GM23338 (cell line): ENCODE measurements around the gene IFT88. TPM values are rescaled to one million over a fixed set of nuclear protein-coding genes. Genes with fewer than 3 reads are reported as not detected.
A peak's percentile ranks its signal among the peaks of the same experiment; 100 is the strongest.

Experiments used
- ATAC-seq: fragments of 200-7000 bp; cut with Tn5 transposase; 3 replicates; pipeline ENCODE4 v1.9.1; 2020
- DNase-seq: peaks from one replicate; pipeline ENCODE4 v3.0.0-alpha.2; 2015; ENCODE audit warnings: low spot score
- H2AFZ ChIP-seq: fragments of 200-600 bp; sonication (generic); 2 replicates; pipeline ENCODE4 v1.8.0; 2016; ENCODE audit warnings: antibody characterized with exemption, mild to moderate bottlenecking, moderate library complexity
- H3F3A ChIP-seq: fragments of 200-600 bp; sonication (generic); replicated peaks from 2 replicates; pipeline ENCODE4 v1.8.0; 2017; ENCODE audit warnings: antibody characterized with exemption, mixed run types, low read depth
- H3K27ac ChIP-seq: fragments of 200-600 bp; sonication (generic); 2 replicates; pipeline ENCODE4 v1.6.1; 2016; ENCODE audit warnings: low read depth
- H3K27me3 ChIP-seq: fragments of 200-600 bp; sonication (generic); 2 replicates; pipeline ENCODE4 v1.8.0; 2016; ENCODE audit warnings: mild to moderate bottlenecking, mixed run types, moderate library complexity; ENCODE audit not compliant: insufficient read depth
- H3K36me3 ChIP-seq: fragments of 200-600 bp; sonication (generic); 2 replicates; pipeline ENCODE4 v1.8.0; 2016; ENCODE audit warnings: mild to moderate bottlenecking; ENCODE audit not compliant: insufficient read depth
- H3K4me1 ChIP-seq: fragments of 200-600 bp; sonication (generic); 2 replicates; pipeline ENCODE4 v1.8.0; 2016; ENCODE audit warnings: mild to moderate bottlenecking, moderate library complexity; ENCODE audit not compliant: insufficient read depth
- H3K4me2 ChIP-seq: fragments of 200-600 bp; sonication (generic); 2 replicates; pipeline ENCODE4 v1.7.1; 2017; ENCODE audit warnings: mixed run types
- H3K4me3 ChIP-seq: fragments of 200-600 bp; sonication (generic); 2 replicates; pipeline ENCODE4 v1.6.1; 2016; ENCODE audit warnings: mixed run types
- H3K79me2 ChIP-seq: fragments of 200-600 bp; sonication (generic); replicated peaks from 2 replicates; pipeline ENCODE4 v1.8.0; 2017; ENCODE audit warnings: mild to moderate bottlenecking; ENCODE audit not compliant: insufficient read depth
- H3K9me2 ChIP-seq: fragments of 200-600 bp; sonication (generic); 2 replicates; pipeline ENCODE4 v1.8.0; 2017; ENCODE audit not compliant: insufficient read depth
- H4K20me1 ChIP-seq: fragments of 200-600 bp; sonication (generic); replicated peaks from 2 replicates; pipeline ENCODE4 v1.8.0; 2017; ENCODE audit warnings: mild to moderate bottlenecking; ENCODE audit not compliant: insufficient read depth
- H3K27ac Mint-ChIP-seq: 2 replicates; pipeline ENCODE4 v1.8.0; 2020; ENCODE audit warnings: inconsistent platforms, mild to moderate bottlenecking, moderate library complexity, mixed read lengths
- H3K27me3 Mint-ChIP-seq: 3 replicates; pipeline ENCODE4 v1.8.0; 2022; ENCODE audit warnings: low read depth, mild to moderate bottlenecking, moderate library complexity, mixed read lengths, inconsistent platforms; ENCODE audit not compliant: insufficient read depth, poor library complexity
- H3K36me3 Mint-ChIP-seq: 3 replicates; pipeline ENCODE4 v1.8.0; 2021; ENCODE audit warnings: low read depth, mild to moderate bottlenecking, inconsistent platforms, moderate library complexity, mixed read lengths
- H3K4me1 Mint-ChIP-seq: 3 replicates; pipeline ENCODE4 v1.8.0; 2020; ENCODE audit warnings: mild to moderate bottlenecking, inconsistent platforms, mixed read lengths
- H3K4me3 Mint-ChIP-seq: 3 replicates; pipeline ENCODE4 v1.8.0; 2021; ENCODE audit warnings: moderate library complexity, mild to moderate bottlenecking, inconsistent platforms, mixed read lengths
- H3K9me3 Mint-ChIP-seq: 3 replicates; pipeline ENCODE4 v1.8.0; 2020; ENCODE audit warnings: moderate library complexity, mild to moderate bottlenecking, inconsistent platforms, mixed read lengths
- CREB1 ChIP-seq: fragments of 250-450 bp; sonication (Bioruptor Pico); IDR thresholded peaks from 2 replicates; pipeline ENCODE4 v1.5.0; 2020; ENCODE audit warnings: low read depth, mild to moderate bottlenecking, moderate library complexity
- JUNB ChIP-seq: IDR thresholded peaks from one replicate; pipeline ENCODE4 v1.6.1; 2016; ENCODE audit warnings: antibody characterized with exemption; ENCODE audit not compliant: unreplicated experiment
- NANOG ChIP-seq: IDR thresholded peaks from 2 replicates; pipeline ENCODE4 v1.6.1; 2016; ENCODE audit warnings: antibody characterized with exemption, borderline replicate concordance
- POLR2AphosphoS5 ChIP-seq: IDR thresholded peaks from 2 replicates; pipeline ENCODE4 v1.6.1; 2016; ENCODE audit warnings: antibody characterized with exemption, low read depth
- ZNF331 ChIP-seq: fragments of 250-450 bp; sonication (Bioruptor Pico); IDR thresholded peaks from 2 replicates; pipeline ENCODE4 v1.5.0; 2020; ENCODE audit warnings: low read depth, mild to moderate bottlenecking, moderate library complexity
- polyA plus RNA-seq: library from polyadenylated mRNA; unstranded; fragments of >200 nt; fragmentation: Nextera tagmentation; extraction: Ambion mirVana; gene quantifications from 2 replicates; pipeline ENCODE4 v1.2.1, GENCODE V29; 2016
- total RNA-seq: library from RNA; depleted of rRNA; stranded (reverse); fragments of >200 nt; shearing (Covaris generic); gene quantifications from 2 replicates; pipeline ENCODE4 v1.2.3, GENCODE V29; 2014
- TF ChIP-seq, protein P1 (sequence below), 2 experiments: fragments of 200-600 bp in 1 of 2; sonication (generic) in 1 of 2; conservative IDR thresholded peaks; 2 replicates each; pipeline versions ENCODE4 v1.5.1 to v1.6.1; 2016 to 2017; ENCODE audit warnings: antibody characterized with exemption in 2 of 2, low read depth in 2 of 2, mild to moderate bottlenecking in 2 of 2, moderate library complexity in 1 of 2
- TF ChIP-seq, protein P2 (sequence below): IDR thresholded peaks from one replicate; pipeline ENCODE4 v1.6.1; 2018; ENCODE audit warnings: antibody characterized with exemption; ENCODE audit not compliant: unreplicated experiment
- TF ChIP-seq, protein P3 (sequence below): fragments of 250-450 bp; sonication (Bioruptor Pico); IDR thresholded peaks from 2 replicates; pipeline ENCODE4 v1.5.0; 2020; ENCODE audit warnings: mild to moderate bottlenecking, moderate library complexity

Gene IFT88
- total and polyA plus RNA-seq, 2 experiments from 2014 or later, result 8.2 to 8.7 TPM

DNA sequence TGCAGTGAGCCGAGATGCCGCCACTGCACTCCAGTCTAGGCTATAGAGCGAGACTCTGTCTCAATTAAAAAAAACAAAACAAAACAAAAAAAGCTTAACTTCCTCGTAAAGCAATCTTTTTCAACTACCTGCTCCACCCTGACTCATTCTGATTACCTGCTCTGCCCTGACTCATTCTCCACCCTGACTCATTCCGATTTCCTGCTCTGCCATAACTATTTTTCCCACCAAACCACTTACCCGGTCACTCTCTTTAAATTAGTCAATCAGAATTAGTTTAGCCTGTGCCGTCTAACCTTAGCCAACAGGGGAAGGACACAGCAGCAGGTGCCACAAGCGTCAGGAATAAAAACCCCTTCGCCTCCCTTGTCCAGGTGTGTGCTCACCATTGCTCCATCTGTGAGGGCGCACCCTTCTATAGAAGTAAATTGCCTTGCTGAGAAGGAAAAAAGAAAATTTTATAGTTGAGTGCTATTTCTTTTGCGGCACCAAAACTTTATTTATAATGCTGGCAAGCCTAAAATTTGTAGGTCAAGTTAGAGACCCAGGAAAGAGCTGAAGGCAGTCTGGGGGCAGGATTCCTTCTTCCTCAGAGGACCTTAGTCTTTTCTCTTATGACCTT is 1.7 kb upstream of the IFT88 start (continued):
- TF ChIP-seq, protein P1, sequence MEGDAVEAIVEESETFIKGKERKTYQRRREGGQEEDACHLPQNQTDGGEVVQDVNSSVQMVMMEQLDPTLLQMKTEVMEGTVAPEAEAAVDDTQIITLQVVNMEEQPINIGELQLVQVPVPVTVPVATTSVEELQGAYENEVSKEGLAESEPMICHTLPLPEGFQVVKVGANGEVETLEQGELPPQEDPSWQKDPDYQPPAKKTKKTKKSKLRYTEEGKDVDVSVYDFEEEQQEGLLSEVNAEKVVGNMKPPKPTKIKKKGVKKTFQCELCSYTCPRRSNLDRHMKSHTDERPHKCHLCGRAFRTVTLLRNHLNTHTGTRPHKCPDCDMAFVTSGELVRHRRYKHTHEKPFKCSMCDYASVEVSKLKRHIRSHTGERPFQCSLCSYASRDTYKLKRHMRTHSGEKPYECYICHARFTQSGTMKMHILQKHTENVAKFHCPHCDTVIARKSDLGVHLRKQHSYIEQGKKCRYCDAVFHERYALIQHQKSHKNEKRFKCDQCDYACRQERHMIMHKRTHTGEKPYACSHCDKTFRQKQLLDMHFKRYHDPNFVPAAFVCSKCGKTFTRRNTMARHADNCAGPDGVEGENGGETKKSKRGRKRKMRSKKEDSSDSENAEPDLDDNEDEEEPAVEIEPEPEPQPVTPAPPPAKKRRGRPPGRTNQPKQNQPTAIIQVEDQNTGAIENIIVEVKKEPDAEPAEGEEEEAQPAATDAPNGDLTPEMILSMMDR (conservative IDR thresholded peaks at IDR 0.05; ENCODE audit: low read depth in 2 of 2), result no peak
- TF ChIP-seq, protein P2, sequence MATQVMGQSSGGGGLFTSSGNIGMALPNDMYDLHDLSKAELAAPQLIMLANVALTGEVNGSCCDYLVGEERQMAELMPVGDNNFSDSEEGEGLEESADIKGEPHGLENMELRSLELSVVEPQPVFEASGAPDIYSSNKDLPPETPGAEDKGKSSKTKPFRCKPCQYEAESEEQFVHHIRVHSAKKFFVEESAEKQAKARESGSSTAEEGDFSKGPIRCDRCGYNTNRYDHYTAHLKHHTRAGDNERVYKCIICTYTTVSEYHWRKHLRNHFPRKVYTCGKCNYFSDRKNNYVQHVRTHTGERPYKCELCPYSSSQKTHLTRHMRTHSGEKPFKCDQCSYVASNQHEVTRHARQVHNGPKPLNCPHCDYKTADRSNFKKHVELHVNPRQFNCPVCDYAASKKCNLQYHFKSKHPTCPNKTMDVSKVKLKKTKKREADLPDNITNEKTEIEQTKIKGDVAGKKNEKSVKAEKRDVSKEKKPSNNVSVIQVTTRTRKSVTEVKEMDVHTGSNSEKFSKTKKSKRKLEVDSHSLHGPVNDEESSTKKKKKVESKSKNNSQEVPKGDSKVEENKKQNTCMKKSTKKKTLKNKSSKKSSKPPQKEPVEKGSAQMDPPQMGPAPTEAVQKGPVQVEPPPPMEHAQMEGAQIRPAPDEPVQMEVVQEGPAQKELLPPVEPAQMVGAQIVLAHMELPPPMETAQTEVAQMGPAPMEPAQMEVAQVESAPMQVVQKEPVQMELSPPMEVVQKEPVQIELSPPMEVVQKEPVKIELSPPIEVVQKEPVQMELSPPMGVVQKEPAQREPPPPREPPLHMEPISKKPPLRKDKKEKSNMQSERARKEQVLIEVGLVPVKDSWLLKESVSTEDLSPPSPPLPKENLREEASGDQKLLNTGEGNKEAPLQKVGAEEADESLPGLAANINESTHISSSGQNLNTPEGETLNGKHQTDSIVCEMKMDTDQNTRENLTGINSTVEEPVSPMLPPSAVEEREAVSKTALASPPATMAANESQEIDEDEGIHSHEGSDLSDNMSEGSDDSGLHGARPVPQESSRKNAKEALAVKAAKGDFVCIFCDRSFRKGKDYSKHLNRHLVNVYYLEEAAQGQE, result no peak
- no peak for TF ChIP-seq NANOG
- TF ChIP-seq POLR2AphosphoS5, result no peak
- no peak for TF ChIP-seq JUNB
- no peak for TF ChIP-seq CREB1 (CRISPR knock-in tag)
- TF ChIP-seq ZNF331, result no peak

DNA sequence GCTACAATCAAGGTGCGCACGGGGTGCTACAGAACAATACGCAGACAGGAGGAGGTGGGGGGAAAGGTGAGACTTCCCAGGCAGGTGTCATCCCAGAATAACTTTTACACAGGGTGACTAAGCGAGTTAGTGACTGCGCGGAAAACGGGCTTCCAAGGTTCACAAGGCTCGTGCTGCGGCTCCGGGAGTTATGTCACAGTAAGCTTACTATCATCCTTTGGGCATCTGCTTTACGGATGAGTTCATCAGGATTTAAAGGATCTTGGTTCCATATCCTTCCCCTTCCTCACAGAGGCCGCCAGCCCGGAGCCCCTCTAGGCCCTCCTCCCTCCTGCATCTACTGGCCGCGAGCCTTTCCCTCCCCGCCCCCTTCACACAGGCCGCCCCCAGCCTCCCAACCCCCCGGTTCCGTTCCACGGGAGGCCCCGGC is 474 bp upstream of the IFT88 start:
- Mint-ChIP-seq H3K27ac (peak overlapping the region; percentile 90), H3K27me3 (peaks cover 10% of the 10 kb centered on the region), H3K9me3 (peaks cover 31% of the 10 kb centered on the region), H3K4me3 (peak overlapping the region; percentile 83), H3K4me1 (peaks cover 6% of the 10 kb centered on the region), H3K36me3 (peaks cover 26% of the 10 kb centered on the region)
- H3K4me2 ChIP-seq, result peak overlapping the region; percentile 89
- H3K9me2 ChIP-seq, result no peaks in the 10 kb centered on the region; the same call in 1 of the 2 replicates
- peaks cover 5% of the 10 kb centered on the region; the same call in 1 of the 2 replicates for H3F3A ChIP-seq
- peak; percentile 82 for ATAC-seq
- H4K20me1 ChIP-seq, result no peaks in the 10 kb centered on the region
- peak overlapping the region; percentile 45 for H2AFZ ChIP-seq
- peak overlapping the region; percentile 46 for H3K27ac ChIP-seq
- peaks cover 6% of the 10 kb centered on the region; the same call in 1 of the 2 replicates for H3K4me1 ChIP-seq
- H3K4me3 ChIP-seq, result peak overlapping the region; percentile 93
- DNase-seq, result peak; percentile 77
- H3K27me3 ChIP-seq, result no peaks in the 10 kb centered on the region
- H3K36me3 ChIP-seq, result no peaks in the 10 kb centered on the region; the same call in 1 of the 2 replicates
- 0 out of 2 replicates have a peak, but pooled peaks cover 3% of the 10 kb centered on the region for H3K79me2 ChIP-seq
- TF ChIP-seq, protein P1 (conservative IDR thresholded peaks at IDR 0.05; ENCODE audit: low read depth in 2 of 2), result no peak
- TF ChIP-seq, protein P3, sequence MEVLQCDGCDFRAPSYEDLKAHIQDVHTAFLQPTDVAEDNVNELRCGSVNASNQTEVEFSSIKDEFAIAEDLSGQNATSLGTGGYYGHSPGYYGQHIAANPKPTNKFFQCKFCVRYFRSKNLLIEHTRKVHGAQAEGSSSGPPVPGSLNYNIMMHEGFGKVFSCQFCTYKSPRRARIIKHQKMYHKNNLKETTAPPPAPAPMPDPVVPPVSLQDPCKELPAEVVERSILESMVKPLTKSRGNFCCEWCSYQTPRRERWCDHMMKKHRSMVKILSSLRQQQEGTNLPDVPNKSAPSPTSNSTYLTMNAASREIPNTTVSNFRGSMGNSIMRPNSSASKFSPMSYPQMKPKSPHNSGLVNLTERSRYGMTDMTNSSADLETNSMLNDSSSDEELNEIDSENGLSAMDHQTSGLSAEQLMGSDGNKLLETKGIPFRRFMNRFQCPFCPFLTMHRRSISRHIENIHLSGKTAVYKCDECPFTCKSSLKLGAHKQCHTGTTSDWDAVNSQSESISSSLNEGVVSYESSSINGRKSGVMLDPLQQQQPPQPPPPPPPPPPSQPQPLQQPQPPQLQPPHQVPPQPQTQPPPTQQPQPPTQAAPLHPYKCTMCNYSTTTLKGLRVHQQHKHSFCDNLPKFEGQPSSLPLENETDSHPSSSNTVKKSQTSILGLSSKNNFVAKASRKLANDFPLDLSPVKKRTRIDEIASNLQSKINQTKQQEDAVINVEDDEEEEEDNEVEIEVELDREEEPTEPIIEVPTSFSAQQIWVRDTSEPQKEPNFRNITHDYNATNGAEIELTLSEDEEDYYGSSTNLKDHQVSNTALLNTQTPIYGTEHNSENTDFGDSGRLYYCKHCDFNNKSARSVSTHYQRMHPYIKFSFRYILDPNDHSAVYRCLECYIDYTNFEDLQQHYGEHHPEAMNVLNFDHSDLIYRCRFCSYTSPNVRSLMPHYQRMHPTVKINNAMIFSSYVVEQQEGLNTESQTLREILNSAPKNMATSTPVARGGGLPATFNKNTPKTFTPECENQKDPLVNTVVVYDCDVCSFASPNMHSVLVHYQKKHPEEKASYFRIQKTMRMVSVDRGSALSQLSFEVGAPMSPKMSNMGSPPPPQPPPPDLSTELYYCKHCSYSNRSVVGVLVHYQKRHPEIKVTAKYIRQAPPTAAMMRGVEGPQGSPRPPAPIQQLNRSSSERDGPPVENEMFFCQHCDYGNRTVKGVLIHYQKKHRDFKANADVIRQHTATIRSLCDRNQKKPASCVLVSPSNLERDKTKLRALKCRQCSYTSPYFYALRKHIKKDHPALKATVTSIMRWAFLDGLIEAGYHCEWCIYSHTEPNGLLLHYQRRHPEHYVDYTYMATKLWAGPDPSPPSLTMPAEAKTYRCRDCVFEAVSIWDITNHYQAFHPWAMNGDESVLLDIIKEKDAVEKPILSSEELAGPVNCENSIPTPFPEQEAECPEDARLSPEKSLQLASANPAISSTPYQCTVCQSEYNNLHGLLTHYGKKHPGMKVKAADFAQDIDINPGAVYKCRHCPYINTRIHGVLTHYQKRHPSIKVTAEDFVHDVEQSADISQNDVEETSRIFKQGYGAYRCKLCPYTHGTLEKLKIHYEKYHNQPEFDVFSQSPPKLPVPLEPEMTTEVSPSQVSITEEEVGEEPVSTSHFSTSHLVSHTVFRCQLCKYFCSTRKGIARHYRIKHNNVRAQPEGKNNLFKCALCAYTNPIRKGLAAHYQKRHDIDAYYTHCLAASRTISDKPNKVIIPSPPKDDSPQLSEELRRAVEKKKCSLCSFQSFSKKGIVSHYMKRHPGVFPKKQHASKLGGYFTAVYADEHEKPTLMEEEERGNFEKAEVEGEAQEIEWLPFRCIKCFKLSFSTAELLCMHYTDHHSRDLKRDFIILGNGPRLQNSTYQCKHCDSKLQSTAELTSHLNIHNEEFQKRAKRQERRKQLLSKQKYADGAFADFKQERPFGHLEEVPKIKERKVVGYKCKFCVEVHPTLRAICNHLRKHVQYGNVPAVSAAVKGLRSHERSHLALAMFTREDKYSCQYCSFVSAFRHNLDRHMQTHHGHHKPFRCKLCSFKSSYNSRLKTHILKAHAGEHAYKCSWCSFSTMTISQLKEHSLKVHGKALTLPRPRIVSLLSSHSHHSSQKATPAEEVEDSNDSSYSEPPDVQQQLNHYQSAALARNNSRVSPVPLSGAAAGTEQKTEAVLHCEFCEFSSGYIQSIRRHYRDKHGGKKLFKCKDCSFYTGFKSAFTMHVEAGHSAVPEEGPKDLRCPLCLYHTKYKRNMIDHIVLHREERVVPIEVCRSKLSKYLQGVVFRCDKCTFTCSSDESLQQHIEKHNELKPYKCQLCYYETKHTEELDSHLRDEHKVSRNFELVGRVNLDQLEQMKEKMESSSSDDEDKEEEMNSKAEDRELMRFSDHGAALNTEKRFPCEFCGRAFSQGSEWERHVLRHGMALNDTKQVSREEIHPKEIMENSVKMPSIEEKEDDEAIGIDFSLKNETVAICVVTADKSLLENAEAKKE (CRISPR knock-in tag), result no peak
